GM18526 (cell line): ENCODE results near the gene ZNF678.

Source experiments
- POLR2A ChIP-seq: IDR thresholded peaks from 3 replicates; pipeline ENCODE4 v1.6.1; 2011; ENCODE audit not compliant: insufficient read length; ENCODE audit errors: extremely low read depth

ZNF678 gene

GRCh38 chr1:227567256-227567655 lies 3.9 kb downstream of the ZNF678 start:
- TF ChIP-seq POLR2A: no peak

GRCh38 chr1:227568593-227568992 lies 5.2 kb downstream of the ZNF678 start:
- TF ChIP-seq POLR2A: no peak

GRCh38 chr1:227572752-227573151 lies 9.4 kb downstream of the ZNF678 start:
- no peak for TF ChIP-seq POLR2A

- no peak for TF ChIP-seq POLR2A
Observed at GRCh38 chr1:227574926-227575325, 11.6 kb downstream of the ZNF678 start.

GRCh38 chr1:227576189-227576588 lies 12.8 kb downstream of the ZNF678 start:
- TF ChIP-seq POLR2A: no peak

GRCh38 chr1:227577500-227577899 lies 14.1 kb downstream of the ZNF678 start:
- TF ChIP-seq POLR2A: no peak

- no peak for TF ChIP-seq POLR2A
Observed at GRCh38 chr1:227583354-227583753, 20.0 kb downstream of the ZNF678 start.

GRCh38 chr1:227586733-227587132 lies 23.4 kb downstream of the ZNF678 start:
- no peak for TF ChIP-seq POLR2A

GRCh38 chr1:227587968-227588367 lies 24.6 kb downstream of the ZNF678 start:
- TF ChIP-seq POLR2A: no peak

GRCh38 chr1:227603327-227603726 lies 40.0 kb downstream of the ZNF678 start:
- no peak for TF ChIP-seq POLR2A

GRCh38 chr1:227604446-227604845 lies 41.1 kb downstream of the ZNF678 start:
- TF ChIP-seq POLR2A: no peak

GRCh38 chr1:227607336-227607898 lies 44.1 kb downstream of the ZNF678 start:
- TF ChIP-seq POLR2A: no peak

- no peak for TF ChIP-seq POLR2A
Observed at GRCh38 chr1:227612658-227613057, 49.3 kb downstream of the ZNF678 start.

- no peak for TF ChIP-seq POLR2A
Observed at GRCh38 chr1:227613526-227613925, 50.2 kb downstream of the ZNF678 start.

GRCh38 chr1:227621211-227621610 lies 57.9 kb downstream of the ZNF678 start:
- no peak for TF ChIP-seq POLR2A

GRCh38 chr1:227622739-227623475 lies 59.6 kb downstream of the ZNF678 start:
- no peak for TF ChIP-seq POLR2A

- no peak for TF ChIP-seq POLR2A
Observed at GRCh38 chr1:227632325-227632724, 69.0 kb downstream of the ZNF678 start.

GRCh38 chr1:227635596-227635995 lies 72.2 kb downstream of the ZNF678 start:
- TF ChIP-seq POLR2A: no peak

GRCh38 chr1:227654431-227654830 lies 91.1 kb downstream of the ZNF678 start:
- no peak for TF ChIP-seq POLR2A
